ENCODE measurements around the gene HELQ.
A peak's percentile ranks its signal among the peaks of the same experiment; 100 is the strongest.

HELQ gene

GRCh38 chr4:83431200-83431599, 24.4 kb downstream of the HELQ start:
- no peak for DNase-seq

GRCh38 chr4:83418211-83418610, 37.4 kb downstream of the HELQ start:
- DNase-seq, result no peak

GRCh38 chr4:83417566-83417965, 38.1 kb downstream of the HELQ start:
- DNase-seq, result no peak

- no peak for DNase-seq
Observed at GRCh38 chr4:83413676-83414075, 41.9 kb downstream of the HELQ start.

- no peak for DNase-seq
Observed at GRCh38 chr4:83408908-83409307, 46.7 kb downstream of the HELQ start.

- no peak for DNase-seq
Observed at GRCh38 chr4:83405844-83406816, 49.5 kb downstream of the HELQ start.

GRCh38 chr4:83398158-83398557, 57.5 kb downstream of the HELQ start:
- DNase-seq, result peak in 1 of 4 experiments; percentile 12

- DNase-seq, result no peak
Observed at GRCh38 chr4:83393908-83394307, 61.7 kb downstream of the HELQ start.

- DNase-seq, result no peak
Observed at GRCh38 chr4:83392562-83392961, 63.1 kb downstream of the HELQ start.

- DNase-seq, result no peak
Observed at GRCh38 chr4:83390944-83391343, 64.7 kb downstream of the HELQ start.

- DNase-seq, result no peak
Observed at GRCh38 chr4:83389756-83390505, 65.7 kb downstream of the HELQ start.

GRCh38 chr4:83389037-83389720, 66.4 kb downstream of the HELQ start:
- no peak for DNase-seq

GRCh38 chr4:83388313-83388676, 67.3 kb downstream of the HELQ start:
- DNase-seq, result peak in 2 of 4 experiments; percentile 1 to 21

- DNase-seq, result no peak
Observed at GRCh38 chr4:83387476-83388312, 67.9 kb downstream of the HELQ start.

GRCh38 chr4:83387012-83387411, 68.6 kb downstream of the HELQ start:
- no peak for DNase-seq

GRCh38 chr4:83382850-83383249, 72.8 kb downstream of the HELQ start:
- DNase-seq, result no peak

GRCh38 chr4:83381173-83381572, 74.5 kb downstream of the HELQ start:
- DNase-seq, result no peak

- no peak for DNase-seq
Observed at GRCh38 chr4:83378419-83378818, 77.2 kb downstream of the HELQ start.

- no peak for DNase-seq
Observed at GRCh38 chr4:83372931-83373330, 82.7 kb downstream of the HELQ start.

- DNase-seq, result no peak
Observed at GRCh38 chr4:83371936-83372335, 83.7 kb downstream of the HELQ start.

- no peak for DNase-seq
Observed at GRCh38 chr4:83371235-83371634, 84.4 kb downstream of the HELQ start.

GRCh38 chr4:83370640-83370906, 85.0 kb downstream of the HELQ start:
- no peak for DNase-seq
